NCI-H446 (cell line): ENCODE results near the gene TLR1.
"Not testable (repeated sequence)": the region's sequence is repeated elsewhere in the genome, so short reads cannot be mapped to it uniquely, and the experiment has no call there.

ENCODE experiments used
- DNase-seq, 2 experiments: peaks; one replicate each; lab custom pipeline; 2025; lab: John Stamatoyannopoulos, UW

TLR1 gene

GRCh38 chr4:38804654-38805295 is at the start of gene TLR1:
Gene TLR1 (minus strand): TSS chr4:38804791. CDS start chr4:38798831, 5,960 bp downstream.
- DNase-seq = peak in 1 of 2 experiments; percentile 1

- DNase-seq = no peak
Measured at GRCh38 chr4:38846015-38846414, 41.4 kb upstream of the TLR1 start.

GRCh38 chr4:38842994-38843393 is 38.4 kb upstream of the TLR1 start:
- DNase-seq = no peak

- DNase-seq = no peak
Measured at GRCh38 chr4:38837849-38838248, 33.3 kb upstream of the TLR1 start.

- DNase-seq = no peak
Measured at GRCh38 chr4:38837334-38837733, 32.7 kb upstream of the TLR1 start.

GRCh38 chr4:38834570-38834969 is 30.0 kb upstream of the TLR1 start:
- no peak for DNase-seq

- DNase-seq = no peak
Measured at GRCh38 chr4:38832624-38833528, 28.3 kb upstream of the TLR1 start.

GRCh38 chr4:38832206-38832605 is 27.6 kb upstream of the TLR1 start:
- no peak for DNase-seq

GRCh38 chr4:38831653-38832052 is 27.1 kb upstream of the TLR1 start:
- DNase-seq = no peak

- no peak for DNase-seq
Measured at GRCh38 chr4:38829237-38829636, 24.6 kb upstream of the TLR1 start.

GRCh38 chr4:38823766-38824165 is 19.2 kb upstream of the TLR1 start:
- no peak for DNase-seq

- no peak for DNase-seq
Measured at GRCh38 chr4:38822748-38823303, 18.2 kb upstream of the TLR1 start.

GRCh38 chr4:38821739-38822138 is 17.1 kb upstream of the TLR1 start:
- no peak for DNase-seq

GRCh38 chr4:38820329-38821061 is 15.9 kb upstream of the TLR1 start:
- DNase-seq = no peak

- DNase-seq = no peak
Measured at GRCh38 chr4:38819569-38819968, 15.0 kb upstream of the TLR1 start.

GRCh38 chr4:38818441-38818976 is 13.9 kb upstream of the TLR1 start:
- no peak for DNase-seq

- DNase-seq = no peak
Measured at GRCh38 chr4:38815885-38816782, 11.5 kb upstream of the TLR1 start.

GRCh38 chr4:38814386-38814785 is 9.8 kb upstream of the TLR1 start:
- no peak for DNase-seq

- DNase-seq = no peak
Measured at GRCh38 chr4:38811297-38811696, 6.7 kb upstream of the TLR1 start.

- DNase-seq = not testable (repeated sequence)
Measured at GRCh38 chr4:38807462-38807861, 2.9 kb upstream of the TLR1 start.

- DNase-seq = not testable (repeated sequence)
Measured at GRCh38 chr4:38806251-38806650, 1.7 kb upstream of the TLR1 start.
